ENCODE data around the gene THSD4.

- TF ChIP-seq POLR2A (IDR thresholded peaks at IDR 0.05) = no peak
- no peak for TF ChIP-seq CTCF (IDR thresholded peaks at IDR 0.05)
Measured at GRCh38 chr15:71080705-71081104, 34.6 kb upstream of the THSD4 start.

Data from suprapubic skin (tissue), 3 donors.